Prostate gland (tissue), 2 donors: ENCODE measurements around the gene EBF3.

Experiments used
- POLR2A ChIP-seq: fragments of 450-650 bp; IDR thresholded peaks from one replicate; pipeline ENCODE4 v1.6.1; 2016; ENCODE audit warnings: antibody characterized with exemption, mild to moderate bottlenecking
- POLR2AphosphoS5 ChIP-seq: sonication (generic); formaldehyde crosslinking; IDR thresholded peaks from one replicate; pipeline ENCODE4 v1.6.1; 2017; ENCODE audit warnings: antibody characterized with exemption
- TF ChIP-seq, protein P1 (sequence below), 4 experiments: fragments of 200-600 bp in 2 of 4; fragments of 450-650 bp in 2 of 4; sonication (generic) in 2 of 4; IDR thresholded peaks; 1 replicate in 3 of 4; 2 replicates in 1 of 4; pipeline ENCODE4 v1.5.1; 2016 to 2019; ENCODE audit warnings: antibody characterized with exemption in 4 of 4, mild to moderate bottlenecking in 2 of 4, moderate library complexity in 2 of 4

DNA sequence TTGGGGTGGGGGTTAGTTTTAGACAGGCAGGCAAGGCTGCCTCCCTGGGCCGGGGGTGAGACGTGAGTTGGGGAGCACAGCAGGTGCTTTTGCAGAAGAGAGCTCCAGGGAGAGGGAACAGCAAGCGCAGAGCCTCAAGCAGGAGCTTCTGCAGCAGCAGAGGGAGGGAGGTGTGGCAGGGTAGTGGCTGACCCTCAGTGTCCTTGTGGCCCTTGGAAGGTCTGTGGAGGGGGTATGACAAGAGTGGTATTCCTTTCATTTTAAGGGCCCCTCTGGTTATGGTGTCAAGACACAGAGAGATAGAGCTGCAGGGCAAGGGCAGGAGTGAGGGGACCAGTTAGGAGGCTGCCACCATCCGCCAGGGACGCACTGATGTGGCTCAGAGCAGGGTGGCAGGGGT lies 138.9 kb downstream of the EBF3 start:
- TF ChIP-seq, protein P1, sequence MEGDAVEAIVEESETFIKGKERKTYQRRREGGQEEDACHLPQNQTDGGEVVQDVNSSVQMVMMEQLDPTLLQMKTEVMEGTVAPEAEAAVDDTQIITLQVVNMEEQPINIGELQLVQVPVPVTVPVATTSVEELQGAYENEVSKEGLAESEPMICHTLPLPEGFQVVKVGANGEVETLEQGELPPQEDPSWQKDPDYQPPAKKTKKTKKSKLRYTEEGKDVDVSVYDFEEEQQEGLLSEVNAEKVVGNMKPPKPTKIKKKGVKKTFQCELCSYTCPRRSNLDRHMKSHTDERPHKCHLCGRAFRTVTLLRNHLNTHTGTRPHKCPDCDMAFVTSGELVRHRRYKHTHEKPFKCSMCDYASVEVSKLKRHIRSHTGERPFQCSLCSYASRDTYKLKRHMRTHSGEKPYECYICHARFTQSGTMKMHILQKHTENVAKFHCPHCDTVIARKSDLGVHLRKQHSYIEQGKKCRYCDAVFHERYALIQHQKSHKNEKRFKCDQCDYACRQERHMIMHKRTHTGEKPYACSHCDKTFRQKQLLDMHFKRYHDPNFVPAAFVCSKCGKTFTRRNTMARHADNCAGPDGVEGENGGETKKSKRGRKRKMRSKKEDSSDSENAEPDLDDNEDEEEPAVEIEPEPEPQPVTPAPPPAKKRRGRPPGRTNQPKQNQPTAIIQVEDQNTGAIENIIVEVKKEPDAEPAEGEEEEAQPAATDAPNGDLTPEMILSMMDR (IDR thresholded peaks at IDR 0.05) = no peak
- TF ChIP-seq POLR2A (no peak), POLR2AphosphoS5 (no peak)
